NCI-H146 (cell line): Measurements from ENCODE around the gene MCRIP2.
"Not testable (repeated sequence)": the region's sequence is repeated elsewhere in the genome, so short reads cannot be mapped to it uniquely, and the experiment has no call there.

Source experiments
- DNase-seq: peaks from one replicate; lab custom pipeline; 2025; lab: John Stamatoyannopoulos, UW

Gene MCRIP2, protein sequence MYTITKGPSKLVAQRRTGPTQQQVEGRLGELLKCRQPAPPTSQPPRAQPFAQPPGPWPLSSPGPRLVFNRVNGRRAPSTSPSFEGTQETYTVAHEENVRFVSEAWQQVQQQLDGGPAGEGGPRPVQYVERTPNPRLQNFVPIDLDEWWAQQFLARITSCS

DNA sequence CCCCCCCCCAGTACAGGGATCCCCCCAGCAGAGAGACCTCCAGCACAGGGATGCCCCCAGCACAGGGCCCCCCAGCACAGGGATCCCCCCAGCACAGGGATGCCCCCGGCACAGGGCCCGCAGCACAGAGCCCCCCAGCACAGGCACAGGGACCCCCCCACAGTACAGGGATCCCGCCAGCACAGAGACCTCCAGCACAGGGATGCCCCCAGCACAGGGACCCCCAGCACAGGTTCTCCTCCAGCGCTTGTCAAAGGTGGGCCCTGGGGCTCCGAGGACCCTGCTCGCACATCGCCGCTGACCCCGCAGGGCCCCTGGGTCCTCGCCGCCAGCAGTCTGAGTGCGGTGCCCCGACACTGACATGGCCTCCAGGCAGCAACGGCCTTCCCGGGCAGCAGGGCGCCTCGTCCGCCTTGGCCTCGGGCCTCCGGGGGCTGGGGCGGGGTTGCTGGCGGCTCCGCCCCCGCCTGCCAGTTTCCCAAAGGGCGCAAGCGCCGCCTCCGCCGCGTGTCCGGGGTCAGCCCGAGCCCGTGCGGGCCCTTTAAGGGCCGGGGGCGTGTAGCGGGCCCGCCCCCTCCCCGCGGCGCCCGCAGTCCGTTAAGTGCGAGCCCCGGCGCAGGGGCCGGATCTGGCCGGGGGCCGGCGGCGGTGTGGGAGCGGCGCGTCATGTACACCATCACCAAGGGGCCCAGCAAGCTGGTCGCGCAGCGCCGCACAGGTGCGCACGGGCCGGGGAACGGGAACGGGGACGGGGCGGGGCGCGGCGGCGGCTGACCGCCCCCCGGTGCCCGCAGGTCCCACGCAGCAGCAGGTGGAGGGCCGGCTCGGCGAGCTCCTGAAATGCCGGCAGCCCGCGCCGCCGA, at the start of gene MCRIP2:
MCRIP2 (plus strand) TSS at position 503 of the 863 bp plus-strand sequence; CDS start at position 667, 164 bp downstream.
- peak; percentile 92 for DNase-seq

DNA sequence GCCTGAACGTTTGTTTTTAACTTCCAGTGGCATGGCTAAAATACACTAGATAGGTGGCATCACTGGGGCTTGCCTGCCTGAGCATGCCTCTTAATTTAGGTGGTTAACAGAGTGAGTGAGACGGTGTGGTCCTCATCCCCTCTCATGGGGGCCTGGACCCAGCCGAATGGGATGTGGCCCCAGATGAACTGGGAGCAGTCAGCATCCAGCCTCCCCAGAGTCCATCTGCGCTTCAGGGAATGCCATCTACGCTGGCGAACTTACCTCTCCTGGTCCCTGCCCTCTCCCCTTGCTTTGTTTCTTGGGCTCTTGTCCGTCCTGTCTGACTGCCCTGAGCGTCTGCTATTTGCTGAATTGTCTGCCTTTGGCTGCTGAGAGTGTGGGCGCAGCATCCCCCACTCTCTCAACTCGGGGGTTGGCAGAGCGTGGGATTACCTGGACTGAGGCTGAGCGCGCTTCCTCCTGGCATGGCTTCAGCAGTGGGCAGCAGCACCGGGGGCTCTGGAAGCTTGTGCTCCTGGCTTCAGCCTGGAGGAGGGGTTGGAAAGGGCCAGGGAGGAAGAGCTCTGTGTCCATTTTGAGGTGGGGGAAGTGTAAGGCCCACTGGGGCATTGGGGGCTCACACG, 49.6 kb upstream of the MCRIP2 start:
- DNase-seq, result no peak

DNA sequence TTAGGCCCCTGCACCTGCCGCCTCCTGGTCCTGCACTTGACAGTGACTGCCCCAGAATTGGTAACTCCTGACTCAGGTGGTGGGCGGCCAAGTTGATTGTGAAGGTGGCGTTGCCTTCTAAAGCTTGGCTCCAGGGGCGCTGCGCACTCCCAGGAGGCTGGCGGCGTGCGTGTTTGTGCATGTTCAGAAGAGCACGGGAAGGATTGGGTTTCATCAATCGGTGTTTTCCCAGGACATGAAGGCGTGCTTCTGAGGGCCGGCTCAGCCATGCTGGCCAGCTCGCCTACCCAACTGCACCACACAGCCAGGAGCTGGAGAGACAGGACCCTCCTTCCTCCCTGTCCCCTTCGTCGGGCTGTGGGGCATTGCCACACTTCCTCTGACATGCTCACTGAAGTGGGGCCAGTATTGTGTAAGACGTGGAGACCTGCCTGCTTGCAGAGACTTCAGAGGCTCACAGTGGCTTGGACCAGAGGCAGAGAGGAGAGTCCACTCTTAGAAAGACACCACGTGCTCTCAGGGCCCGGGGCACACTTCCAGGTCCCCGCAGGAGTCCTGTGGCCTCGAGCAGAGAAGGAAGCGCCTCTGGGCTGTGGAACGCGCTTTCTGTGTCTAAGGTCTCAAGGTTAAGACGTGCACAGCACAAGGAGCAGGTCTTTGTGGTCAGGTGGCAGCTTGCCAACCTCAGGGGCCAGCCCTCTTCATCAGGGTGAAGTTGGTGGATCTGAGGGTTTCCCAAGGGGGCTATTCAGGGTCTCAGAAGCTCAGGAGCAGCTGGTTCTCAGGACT, 48.9 kb upstream of the MCRIP2 start:
- peak; percentile 32 for DNase-seq

DNA sequence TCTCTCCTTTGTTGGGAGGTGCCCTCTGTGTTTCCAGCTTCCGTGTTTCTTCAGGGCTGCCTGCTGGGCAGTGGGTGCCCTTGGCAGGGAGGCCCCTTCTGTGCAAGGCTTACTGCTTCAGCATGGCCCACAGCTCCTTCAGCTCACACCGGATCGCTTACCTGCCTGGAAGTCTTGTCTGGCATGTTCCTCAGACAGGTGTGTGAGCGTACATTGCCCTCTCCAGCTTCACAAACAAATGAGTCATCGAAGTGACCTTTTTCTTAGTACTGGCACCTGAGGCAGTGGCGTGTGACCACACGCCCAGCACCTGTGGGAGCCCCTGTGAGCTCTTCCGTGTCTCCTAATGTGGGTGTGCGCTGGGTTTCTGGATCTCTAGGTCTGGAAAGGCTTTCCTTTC, 48.2 kb upstream of the MCRIP2 start:
- DNase-seq, result peak; percentile 88

DNA sequence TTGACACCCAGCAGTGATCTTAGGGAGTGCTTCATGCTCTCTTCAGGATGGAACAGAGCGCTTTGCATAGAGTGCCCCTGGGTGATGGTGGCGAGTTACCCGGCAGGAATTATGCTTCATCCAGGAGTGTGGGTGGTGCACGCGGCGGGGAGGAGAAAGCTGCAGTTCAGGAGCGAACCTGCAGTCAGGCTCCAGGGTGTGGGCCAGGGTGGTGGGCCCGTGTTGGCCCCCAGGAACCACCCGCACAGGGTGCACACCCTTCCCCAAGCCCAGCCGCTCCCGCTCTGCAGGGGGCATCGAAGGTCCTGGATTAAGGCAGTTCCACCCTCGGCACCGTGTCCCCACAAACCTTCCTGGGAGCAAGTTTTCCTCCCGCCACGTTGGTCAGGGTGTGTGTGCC, 47.8 kb upstream of the MCRIP2 start:
- DNase-seq, result no peak

DNA sequence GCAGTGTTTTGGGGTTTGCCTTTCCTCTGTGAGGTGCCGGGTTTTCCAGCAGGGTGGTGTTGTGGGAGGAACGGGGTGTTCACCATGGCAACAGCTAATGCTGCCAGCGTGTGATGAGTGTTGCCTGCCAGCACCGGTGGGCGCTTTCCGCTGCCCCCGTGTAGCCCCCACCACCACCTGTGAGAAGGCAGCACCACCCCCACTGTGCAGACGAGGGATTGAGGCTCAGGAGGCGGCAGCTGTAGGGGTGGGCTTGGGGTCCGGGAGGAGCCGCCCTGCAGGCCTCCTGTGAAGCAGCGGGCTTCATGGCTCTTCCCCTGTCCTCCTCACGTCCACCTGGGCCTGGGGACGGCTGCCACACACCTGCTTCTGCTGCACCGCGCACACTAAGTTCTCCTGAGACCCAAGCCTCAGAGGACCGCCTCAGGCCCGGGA, 46.5 kb upstream of the MCRIP2 start:
- DNase-seq, result no peak

DNA sequence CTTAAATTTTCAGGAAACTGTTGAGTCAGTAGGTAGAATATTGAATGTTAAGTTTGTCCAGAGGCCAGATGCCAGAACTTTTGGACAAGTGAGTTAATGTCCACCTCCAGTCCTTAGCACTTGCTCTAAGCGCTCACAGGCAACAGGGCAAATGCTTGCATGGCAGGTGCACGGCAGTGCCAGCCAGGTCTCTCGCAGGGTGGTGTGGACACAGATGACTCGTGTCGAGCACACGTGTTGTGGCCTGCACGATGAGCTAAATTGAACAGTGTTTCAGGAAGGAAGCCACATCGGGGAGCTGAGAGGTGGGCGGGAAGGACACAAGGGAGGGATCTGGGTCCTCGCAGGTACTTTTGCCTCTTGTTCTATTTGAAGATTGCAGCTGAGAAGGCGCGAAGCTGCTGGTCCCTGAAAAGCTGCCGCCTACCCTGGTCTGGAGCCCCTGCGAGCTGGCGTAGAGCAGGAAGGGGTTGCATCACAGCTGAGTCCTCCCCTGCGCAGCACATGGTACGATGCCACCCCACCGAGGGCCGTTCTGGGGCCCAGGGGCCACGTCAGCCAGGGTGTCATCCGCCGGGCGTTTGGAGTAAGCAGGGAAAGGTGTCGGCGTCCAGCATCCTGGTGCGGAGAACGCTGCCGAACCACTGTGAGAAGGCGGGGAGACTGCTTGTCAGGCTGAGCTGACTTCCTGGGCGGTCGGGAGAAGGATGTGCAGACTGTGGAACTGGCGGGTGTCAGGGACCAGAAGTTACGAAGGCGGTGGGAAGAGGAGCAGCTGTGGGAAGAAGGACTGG, 45.5 kb upstream of the MCRIP2 start:
- no peak for DNase-seq

DNA sequence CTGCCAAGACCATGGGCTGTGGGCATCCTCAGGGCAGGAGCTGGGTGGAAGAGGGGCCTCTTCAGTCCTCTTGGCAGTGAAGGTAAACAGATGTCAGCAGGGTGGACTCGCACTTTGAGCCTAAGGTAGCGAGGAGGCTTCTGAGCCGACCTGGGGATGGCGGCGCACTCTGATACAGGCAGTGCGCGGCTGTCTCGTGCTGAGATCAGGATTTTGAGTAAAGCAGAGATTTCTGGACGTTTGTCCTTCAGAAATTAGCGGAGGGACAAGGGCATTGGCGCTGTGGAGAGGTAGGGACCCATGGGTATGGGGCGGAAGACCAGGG, 44.9 kb upstream of the MCRIP2 start:
- no peak for DNase-seq

DNA sequence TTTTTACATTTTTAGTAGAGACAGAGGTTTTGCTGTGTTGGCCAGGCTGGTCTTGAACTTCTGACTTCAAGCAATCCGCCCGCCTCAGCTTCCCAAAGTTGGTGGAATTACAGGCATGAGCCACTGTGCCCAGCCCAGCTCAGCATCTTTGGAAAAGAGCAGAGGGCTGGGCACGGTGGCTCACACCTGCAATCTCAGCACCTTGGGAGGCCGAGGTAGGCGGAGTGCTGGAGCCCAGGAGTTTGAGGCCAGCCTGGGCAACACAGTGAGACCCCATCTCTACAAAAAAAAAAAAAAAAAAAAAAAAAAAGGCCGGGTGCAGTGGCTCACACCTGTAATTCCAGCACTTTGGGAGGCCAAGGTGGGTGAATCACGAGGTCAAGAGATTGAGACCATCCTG, 44.0 kb upstream of the MCRIP2 start:
- not testable (repeated sequence) for DNase-seq

DNA sequence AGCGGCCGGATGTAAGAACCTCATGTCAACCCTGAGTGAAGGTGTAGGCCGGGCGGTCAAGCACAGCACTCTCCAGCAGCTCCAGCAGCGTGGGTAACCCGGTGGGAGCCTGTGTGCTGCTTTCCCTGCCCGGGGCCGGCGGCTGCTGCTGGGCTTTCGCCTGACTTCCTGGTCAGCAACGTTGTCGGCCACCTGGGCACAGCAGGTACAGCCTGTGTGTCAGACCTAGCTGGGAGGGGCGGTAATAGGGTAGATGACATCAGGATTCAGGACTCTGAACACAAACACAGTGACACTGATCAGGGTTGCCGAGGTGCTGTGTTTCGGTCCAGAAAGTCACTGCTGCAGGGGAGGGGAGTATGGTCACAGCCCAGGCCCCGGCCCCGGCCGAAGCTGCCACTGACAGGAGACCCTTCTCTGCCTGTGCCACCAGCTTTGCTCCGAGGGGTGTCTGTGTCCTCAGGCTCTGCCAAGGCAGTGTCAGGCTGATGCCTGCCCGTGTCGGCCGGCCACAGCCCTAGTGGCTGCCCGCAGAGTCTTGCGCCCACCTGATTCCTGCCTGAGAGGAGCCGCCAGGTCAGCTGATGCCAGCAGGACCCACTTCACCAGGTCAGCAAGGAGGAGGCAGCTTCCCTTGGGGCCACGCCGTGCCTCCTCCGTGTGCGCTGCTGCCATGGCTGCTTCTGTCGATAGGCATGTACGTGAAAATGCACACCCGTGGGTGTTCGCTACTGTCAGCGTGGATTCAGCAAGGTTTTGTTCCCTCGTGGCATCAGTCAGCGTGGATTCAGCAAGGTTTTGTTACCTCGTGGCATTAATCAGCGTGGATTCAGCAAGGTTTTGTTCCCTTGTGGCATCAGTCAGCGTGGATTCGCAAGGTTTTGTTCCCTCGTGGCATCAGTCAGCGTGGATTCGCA, 42.5 kb upstream of the MCRIP2 start:
- DNase-seq, result no peak

DNA sequence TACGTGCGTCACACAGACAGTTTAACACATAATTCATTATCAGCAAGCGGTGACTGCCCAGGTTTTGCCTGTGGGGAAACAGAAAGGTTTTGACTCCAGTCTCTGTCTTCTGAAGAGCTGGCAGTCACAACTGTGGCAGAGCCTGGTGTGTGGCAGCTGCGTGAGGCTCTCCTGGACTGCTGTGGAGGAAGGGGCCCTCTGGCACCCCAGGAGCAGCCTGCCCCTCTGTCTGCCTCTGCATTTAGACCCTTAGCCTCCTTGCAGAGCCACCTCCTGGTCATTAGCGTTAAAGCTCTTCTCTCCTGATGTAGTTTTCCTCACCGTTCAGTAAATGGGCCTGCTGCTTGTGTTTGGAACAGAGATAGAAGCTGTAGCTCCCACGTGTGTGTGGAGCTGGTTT, 40.8 kb upstream of the MCRIP2 start:
- DNase-seq, result no peak

DNA sequence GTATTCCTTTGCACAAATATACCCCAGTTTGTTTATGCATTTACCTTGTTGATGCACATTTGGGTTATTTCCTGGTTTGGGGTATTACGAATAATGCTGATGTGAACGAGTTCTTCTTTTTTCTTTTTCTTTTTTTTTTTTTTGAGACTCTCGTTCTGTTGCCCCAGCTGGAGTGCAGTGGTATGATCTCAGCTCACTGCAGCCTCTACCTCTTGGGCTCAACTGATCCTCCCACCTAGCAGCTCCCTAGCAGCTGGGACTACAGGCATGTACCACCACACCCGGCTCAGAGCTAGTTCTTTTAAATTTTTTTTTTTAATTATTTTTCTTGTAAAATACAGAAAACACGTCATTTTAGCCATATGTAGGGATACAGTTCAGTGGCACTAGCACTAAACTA, 37.7 kb upstream of the MCRIP2 start:
- no peak for DNase-seq

DNA sequence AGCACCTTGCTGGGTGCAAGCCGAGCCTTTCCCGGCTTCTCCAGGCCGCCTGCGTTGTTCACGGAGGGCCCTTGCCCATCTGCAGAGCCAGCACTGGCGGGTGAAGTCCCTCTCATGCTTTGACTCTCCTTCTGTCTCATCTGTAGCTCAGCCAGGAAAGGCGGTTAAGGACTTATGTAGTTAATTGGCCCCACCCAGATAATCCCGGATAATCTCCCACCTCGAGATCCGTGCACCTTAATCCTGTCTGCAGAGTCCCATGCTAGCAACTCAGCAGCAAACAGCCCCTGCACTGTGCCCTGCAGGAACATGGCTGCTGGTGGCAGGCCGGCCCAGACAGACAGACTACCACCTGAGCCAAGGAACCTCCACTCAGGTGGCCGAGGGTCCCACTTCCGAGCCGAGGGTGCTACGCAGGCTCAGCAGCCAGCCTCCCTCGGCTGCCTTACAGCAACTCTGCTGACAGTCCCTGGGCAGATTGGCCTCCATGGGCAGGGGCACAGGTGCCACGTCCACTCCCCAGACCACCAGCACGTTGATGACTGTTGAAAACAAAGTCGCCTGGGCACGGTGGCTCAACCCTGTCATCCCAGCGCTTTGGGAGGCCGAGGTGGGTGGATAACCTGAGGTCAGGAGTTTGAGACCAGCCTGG, 34.8 kb upstream of the MCRIP2 start:
- DNase-seq, result no peak

DNA sequence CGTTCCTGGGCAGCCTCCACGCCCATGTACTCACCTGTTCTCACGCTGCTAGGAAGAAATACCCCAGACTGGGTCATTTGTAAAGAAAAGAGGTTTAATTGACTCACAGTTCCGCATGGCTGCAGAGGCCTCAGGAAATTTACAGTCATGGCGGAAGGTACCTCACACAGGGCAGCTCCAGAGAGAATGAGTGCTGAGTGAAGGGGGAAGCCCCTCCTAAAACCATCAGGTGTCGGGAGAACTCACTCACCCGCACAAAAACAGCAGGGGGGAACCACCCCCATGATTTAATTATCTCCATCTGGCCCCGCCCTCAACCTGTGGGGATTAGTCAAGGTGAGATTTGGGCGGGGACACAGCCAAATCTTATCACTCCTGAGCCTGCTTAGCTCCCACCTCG, 33.6 kb upstream of the MCRIP2 start:
- DNase-seq, result peak; percentile 88

DNA sequence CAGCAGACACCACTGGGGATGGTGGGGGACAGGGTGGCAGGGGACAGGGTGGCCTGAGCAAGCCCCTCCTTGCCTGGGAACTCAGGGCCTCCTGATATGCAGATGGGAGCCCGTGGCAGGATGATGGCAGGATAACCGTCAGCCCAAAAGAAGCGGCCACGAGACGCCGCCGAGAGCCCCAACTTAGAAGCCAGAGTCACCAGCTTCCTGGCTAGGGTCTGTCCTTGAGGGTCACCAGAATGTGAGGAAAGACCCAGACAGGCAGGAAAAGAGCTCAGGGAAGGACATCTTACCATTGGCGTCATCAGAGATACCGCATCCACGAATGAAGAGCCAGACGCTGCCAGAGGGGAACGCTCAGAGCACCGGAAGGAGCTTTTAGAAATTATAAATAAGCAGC, 32.3 kb upstream of the MCRIP2 start:
- no peak for DNase-seq

DNA sequence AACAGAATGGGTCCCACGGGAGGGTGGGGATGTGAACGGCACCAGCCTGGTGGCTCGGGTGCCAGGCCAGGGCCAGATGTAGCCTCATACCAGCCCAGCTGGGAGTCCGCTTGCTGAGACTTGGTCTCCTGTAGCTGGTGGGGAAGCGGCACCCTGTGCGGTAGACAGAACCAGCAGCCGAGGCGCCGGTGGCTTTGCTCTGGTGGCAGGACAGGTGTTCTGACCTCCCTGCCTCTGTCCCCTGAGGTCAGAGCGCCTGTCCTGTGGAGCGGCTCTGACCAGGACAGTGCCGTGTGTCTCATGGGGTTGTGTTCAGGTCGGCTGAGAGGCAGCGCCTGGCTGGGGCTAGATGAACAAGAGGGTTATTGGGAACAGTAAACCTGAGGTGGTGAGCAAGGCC, 31.6 kb upstream of the MCRIP2 start:
- DNase-seq, result no peak

DNA sequence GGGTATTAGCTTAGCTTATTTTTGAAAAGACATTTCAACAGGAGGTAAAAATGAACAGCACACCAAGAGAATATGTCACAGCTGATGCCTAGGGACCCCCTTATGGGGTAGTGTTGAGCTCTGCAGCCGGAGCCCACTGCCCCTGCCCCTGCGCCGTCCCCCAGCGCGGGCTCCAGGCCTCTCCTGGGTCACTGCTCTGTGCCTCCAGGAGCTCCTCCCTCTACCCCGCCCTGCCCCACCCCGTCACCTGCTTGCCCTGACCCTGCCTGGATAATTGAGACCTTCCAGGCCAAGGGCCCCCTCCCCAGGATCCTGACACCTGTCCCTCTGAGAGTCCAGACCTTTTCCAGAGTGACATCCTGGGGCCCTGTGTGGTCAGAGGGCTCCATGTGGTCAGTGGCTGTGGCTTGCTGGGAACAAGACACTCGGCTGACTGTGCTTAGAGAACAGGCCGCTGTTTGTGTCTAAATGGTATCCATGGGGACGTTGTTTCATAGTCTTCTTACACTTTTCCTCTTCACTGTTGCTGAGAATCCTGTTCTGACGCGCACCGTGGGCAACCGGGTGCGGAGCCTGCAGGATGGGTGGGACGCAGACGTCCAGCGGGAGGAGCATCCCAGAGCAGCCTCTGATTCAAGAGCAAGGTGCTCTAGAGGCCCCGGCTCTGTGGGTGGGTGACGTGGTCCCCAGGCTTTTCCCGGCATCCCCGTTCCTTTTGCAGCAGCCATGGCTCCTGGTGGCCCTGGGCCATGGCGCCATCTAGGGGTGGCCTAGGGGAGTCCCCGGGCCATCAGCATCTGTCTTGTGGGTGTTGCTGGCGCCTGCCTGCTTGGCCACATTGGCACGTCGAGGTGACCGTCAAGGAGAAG, 30.9 kb upstream of the MCRIP2 start:
- DNase-seq, result no peak

DNA sequence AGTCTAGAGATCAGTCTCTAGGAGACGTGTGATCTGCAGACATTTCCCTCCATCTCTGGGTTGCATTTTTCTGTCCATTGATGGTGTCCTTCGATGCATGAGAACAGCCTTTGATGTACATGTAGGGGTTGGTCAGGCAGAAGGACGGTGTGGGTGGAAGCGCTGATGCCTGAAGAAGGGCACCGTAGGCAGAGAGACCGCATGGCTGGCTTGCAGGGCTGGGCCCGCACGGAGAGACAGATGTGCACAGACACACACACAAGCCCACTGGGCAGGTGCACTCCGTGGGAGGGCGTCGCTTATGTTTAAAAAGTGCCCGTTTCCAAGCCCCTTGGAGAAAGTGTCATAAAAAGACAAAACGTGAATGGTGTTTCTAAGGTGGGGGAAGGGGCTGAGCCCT, 26.5 kb upstream of the MCRIP2 start:
- DNase-seq, result no peak
